Measurements from ENCODE around the gene AGO4.
A peak's percentile ranks its signal among the peaks of the same experiment; 100 is the strongest.
"Not testable (repeated sequence)": the region's sequence is repeated elsewhere in the genome, so short reads cannot be mapped to it uniquely, and the experiment has no call there.

AGO4 gene

DNA sequence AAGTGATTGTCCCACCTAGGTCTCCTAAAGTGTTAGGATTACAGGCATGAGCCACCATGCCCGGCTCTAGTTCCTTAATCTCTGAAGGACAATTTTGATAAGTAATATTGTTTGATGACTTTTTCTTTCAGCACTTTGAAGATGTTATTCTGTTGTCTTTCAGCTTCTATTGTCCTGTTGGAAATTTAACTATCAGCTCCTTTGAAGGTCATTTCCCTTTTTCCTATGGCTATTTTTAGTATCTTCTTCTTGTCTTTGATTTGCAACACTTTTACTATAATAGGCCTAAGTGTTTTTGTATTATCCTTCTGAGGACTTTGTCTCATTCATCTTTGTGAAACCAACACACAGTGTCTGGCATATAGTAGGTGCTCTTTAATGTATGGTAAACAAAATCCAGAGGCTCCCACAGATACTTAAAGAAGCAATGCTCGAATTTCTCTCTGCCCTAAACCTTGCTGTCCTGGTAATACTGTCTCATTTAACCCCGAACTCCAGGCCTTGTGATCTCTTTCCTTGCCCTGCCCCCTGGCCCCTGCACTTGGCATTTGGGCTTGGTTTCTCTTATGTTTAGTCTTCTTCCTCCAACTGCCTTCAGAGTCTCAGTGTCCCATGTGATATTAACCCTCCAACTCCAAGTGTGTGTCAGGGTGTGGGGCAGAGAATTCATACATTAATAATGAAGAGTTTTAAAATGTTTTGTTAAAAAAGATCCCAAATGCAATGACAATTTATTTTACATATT, 56.2 kb downstream of the AGO4 start:
- DNase-seq (ENCODE audit: low read depth, low spot score), result no peak

DNA sequence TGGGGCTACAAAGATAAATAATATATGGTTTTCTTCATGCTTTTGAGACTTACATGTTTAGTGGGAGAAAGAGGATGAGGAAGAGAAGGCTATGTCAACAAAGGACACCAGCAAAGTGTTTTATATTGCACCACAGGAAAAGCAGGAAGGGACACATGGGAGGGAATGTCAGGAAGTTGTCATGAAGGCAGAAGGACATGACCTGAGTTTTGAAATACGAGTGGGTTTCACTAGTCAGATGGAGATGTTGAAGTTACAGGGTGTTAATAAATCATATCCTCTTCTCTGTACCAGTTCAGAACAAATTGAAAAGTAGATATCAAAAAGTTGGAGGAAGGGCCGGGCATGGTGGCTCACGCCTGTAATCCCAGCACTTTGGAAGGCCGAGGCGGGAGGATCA, 57.0 kb downstream of the AGO4 start:
- no peak for DNase-seq (ENCODE audit: low read depth, low spot score)

DNA sequence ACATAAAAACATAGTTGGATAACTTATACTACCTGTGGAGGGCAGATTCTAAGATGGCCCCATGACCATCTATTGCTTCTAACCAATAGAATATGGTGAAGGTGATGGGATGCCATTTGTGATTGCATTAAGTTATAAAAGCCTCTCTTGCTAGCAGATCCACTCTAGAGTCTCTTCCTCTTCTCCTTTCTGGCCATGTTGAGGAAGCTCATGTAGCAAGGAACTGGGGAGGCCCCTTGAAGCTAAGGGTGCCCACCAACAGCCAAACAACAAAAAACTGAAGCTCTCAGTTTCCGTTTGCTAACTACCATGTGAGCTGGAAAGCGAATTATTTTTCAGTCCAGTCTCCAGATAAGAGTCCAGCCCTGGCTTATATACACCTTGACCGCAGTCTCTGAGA, 59.2 kb downstream of the AGO4 start:
- DNase-seq (ENCODE audit: low read depth, low spot score), result no peak

DNA sequence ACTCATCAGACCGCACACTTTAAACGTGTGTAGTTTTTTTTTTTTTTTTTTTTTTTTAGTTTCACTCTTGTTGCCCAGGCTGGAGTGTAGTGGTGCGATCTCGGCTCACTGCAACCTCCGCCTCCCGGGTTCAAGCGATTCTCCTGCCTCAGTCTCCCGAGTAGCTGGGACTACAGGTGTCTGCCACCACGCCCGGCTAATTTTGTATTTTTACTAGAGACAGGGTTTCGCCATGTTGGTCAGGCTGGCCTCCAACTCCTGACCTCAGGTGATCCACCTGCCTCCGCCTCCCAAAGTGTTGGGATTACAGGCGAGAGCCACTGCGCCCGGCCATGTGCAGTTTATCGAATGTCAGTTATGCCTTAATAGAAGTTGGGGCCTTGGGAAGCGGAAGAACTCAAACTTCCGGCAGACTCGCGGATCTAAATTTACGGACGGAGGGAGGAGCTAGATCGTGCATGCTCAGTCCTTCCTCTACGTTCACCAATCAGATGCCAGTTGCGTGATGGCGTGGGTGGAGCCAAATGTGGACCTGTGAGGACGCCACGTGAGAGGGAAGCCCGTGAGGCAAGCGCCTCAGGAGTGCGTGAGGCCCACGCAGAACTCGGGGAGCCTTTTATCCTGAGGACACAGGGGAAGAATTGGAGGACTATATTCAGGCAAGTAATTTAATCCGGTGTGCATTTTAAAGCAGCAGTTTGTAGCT, 61.6 kb downstream of the AGO4 start:
- not testable (repeated sequence) for DNase-seq (ENCODE audit: low read depth, low spot score)

DNA sequence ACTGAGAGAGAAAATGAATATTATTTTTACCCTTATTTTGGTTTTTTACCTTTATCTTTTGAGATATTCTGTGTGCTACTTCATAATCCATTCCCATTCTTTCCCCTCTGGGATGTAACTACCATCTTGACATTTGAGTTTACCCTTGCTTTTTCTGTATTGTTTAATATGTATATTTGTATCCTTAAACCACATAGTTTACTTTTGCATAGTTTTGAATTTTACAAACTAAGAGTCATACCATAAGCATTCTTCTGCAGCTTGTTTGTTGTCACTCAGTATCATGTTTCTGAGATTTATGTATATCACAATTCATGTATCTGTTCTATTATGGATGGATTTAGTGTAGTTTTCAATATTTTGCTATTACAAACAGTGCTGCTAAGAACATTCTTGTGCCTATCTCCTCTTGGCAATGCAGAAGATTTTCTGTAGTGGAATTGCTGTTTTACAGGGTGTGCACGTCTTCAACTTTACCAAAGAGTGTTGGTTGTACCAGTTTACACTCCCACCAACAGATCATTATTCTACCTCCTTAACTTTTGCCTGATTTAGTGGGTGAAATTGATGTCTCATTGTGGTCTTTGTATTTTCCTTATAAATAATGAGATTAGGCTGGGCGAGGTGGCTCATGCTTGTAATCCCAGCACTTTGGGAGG, 63.0 kb downstream of the AGO4 start:
- no peak for DNase-seq (ENCODE audit: low read depth, low spot score)

DNA sequence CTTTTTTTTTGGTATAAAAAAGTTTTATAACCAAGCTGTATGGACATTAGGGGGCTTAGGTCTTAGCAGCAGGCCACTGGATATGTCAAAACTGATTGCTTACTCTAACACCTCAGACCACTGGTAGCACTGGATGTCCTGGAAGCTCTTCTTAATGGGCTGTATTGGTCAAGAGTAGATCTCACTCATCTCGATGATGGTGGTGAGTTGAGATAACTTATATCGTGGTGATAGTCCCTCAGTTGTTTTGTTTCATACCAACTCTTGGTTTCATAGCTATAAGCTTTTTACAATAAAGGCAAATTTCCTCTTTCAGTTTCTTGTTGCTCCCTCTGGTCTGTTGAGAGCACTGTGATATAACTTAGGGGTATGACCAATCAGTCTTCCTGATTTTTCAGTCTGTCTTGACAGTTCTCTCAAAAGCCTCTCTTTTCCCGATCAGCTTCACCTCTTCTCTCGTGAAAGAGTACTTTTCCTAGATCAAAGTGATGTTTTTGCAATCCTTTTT, 65.5 kb downstream of the AGO4 start:
- DNase-seq (ENCODE audit: low read depth, low spot score), result no peak

DNA sequence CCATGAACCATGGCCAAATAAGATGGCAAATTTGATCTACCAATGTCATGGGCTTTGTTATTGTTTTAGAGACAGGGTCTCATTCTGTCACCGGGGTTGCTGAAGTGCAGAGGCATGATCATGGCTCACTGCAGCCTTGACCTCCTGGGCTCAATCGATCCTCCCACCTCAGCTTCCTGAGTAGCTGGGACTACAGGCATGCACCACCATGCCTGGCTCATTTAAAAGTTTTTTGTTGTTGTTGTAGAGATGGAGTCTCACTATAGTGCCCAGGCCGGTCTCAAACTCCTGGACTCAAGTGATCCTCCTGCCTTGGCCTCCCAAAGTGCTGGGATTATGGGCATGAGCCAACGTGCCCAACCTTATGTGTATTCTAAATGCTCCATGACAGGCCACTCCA, 66.3 kb downstream of the AGO4 start:
- not testable (repeated sequence) for DNase-seq (ENCODE audit: low read depth, low spot score)

DNA sequence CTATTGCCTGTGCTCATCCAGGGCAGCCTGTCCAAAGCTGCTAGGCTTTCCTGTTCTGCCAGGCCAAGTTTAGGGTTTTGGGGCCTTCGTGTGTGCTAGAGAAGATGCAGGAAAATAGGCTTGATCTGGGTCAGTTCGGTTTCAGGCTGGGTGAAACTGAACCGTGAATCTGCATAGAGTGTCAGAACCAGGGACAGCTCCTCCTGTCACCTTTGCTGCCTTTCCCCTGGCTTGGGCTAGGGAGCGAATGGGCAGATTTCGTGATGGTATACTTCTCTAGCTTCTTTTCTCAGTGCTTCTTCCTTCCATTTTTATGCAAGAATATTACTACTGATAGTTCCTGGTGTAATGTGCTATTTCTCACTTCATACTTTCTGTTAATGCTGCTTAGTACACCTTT, 69.2 kb downstream of the AGO4 start:
- no peak for DNase-seq (ENCODE audit: low read depth, low spot score)

DNA sequence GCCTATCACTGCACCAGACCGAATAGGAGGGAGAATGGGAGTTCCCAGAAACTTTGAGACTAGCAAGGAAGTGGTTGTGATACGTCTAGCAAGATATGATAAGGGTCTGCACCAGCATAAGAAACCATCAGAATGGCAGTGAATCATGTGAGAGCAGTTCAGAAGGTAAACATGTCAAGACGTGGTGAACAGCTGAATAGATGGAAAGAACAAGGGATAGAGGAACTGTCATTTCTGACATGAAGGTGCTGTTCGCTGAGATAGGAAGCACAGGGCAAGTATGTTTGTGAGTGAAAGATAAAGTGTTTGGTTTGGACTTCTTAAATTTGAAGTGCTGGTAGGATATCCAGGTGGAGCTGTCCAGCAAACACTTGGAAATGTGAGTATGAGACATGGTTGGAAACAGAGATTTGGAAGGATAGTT, 74.0 kb downstream of the AGO4 start:
- DNase-seq (ENCODE audit: low read depth, low spot score), result no peak

DNA sequence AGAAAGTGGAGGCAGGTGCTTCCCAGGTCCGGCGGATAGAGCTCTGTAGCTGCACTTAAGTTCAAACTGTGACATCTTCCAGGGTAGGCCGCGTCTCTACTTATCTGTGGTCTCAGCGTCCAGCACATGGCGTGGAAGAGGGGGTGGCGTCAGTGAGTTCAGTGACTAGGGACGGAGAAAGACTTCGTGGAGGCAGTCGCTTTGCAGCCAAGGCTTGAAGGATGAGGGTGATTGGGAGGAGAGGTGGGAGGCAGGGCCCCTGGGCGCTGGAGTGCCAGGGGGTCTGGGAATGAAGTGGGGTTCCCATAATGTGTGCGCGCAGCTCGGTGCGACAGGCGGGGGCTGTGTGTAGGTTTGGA, 74.7 kb downstream of the AGO4 start:
- no peak for DNase-seq (ENCODE audit: low read depth, low spot score)

DNA sequence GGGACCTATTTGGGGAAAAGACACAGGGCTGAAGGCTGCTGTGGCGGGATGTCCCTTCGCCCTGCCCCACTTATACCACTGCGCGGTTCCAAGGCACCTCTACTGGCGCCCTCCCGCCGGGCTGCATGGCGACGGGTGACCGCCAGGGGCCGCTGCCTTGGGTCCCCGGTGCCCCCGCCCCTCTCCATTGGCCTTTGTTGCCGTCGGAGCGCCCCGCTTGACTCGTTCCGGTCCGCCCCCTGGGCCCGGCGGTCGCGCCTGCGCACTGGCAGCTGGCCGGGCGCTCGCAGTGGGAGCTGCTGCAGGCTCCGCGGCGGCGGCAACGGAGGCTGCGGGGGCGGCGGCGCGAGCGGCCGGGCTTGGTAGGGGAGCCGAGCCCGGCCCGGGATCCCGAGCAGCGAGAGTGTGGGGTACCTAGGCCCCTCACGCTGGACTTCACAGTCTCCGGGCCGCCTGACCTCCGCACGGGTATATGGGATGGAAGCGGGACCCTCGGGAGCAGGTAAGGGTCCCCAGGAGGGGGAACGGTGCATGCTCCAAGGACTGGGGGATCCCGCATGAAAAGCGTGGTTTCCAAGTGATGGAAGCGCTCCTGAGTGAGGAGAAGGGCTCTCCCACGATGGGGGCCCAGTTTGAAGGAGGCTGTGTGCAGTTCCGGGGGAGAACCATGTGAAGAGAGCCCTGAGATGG, 75.3 kb downstream of the AGO4 start, which contains the start of gene AGO1:
AGO1 (plus strand) TSS at position 265 of the 690 bp plus-strand sequence; CDS start at position 478, 213 bp downstream.
- DNase-seq (ENCODE audit: low read depth, low spot score), result peak; percentile 43

DNA sequence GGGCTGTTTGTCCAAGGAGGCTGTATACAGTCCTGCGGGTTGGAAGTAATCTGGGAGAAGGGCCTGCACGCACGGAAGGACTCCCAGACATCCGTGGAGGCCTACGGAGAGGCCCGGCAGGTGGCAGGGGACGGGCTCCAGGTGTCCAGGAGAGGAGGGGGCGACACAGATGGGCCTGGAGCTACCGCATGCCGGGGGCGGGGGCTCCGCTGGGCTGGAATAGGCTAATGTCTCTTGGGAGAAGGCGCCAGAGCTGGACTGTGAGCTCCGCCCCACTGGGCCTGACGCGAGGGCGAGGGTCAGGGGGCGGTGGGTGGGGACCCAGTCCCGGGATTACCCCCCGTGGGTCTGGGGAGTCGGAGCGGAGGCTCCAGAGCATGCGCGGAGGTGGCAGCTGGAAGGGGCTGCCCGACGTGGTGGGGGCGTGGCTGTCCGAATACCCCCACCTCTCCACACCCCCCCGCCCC, 75.9 kb downstream of the AGO4 start:
- DNase-seq (ENCODE audit: low read depth, low spot score), result no peak

DNA sequence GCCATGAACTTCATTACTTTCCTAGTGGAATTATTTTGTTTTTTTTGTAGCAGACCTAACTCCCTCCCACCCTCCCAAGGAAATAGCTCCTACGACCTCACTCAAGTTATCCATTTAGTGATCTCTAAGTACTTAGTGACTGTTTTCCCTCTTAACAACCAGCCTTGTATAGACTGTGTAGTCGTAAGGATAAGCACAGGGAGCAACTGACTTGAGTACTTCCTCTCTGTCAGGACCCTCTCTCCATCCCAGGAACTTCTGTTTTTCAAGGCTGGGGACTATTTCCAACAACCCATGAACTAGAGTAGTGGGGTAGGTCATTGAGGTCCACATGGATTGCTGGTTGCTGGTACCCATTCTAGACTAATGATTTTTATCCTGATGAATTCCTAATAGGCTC, 77.1 kb downstream of the AGO4 start:
- DNase-seq (ENCODE audit: low read depth, low spot score), result no peak

DNA sequence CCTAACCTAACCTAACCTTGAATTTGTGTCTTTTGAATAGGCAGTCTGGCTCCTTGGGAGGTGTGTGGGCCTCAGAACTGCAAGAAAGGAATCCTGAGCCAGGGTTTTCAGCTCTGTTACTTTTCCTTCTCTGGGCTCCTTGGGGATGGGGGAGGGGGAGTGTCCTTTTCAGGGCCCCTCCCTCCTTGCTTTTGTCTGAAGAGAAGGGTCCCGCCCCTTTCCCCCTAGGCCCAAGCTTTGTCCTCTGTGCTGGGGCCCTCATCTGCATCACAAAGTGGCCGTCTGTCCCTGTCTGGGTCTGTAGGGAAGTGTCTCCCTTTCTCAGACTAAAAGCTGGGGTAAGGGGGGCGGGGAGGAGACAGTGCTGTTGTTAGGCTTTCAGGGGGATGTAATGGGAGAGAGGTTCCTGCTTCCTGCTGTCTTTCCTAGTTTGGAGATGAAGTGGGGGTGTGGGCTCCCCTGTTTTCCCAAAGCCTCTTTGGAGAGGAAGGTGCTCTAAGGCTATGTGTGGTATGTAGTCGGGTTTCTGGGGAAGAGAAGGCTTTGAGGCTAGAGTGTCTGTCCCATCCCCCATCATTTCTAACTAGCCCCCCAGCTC, 78.2 kb downstream of the AGO4 start:
- no peak for DNase-seq (ENCODE audit: low read depth, low spot score)

DNA sequence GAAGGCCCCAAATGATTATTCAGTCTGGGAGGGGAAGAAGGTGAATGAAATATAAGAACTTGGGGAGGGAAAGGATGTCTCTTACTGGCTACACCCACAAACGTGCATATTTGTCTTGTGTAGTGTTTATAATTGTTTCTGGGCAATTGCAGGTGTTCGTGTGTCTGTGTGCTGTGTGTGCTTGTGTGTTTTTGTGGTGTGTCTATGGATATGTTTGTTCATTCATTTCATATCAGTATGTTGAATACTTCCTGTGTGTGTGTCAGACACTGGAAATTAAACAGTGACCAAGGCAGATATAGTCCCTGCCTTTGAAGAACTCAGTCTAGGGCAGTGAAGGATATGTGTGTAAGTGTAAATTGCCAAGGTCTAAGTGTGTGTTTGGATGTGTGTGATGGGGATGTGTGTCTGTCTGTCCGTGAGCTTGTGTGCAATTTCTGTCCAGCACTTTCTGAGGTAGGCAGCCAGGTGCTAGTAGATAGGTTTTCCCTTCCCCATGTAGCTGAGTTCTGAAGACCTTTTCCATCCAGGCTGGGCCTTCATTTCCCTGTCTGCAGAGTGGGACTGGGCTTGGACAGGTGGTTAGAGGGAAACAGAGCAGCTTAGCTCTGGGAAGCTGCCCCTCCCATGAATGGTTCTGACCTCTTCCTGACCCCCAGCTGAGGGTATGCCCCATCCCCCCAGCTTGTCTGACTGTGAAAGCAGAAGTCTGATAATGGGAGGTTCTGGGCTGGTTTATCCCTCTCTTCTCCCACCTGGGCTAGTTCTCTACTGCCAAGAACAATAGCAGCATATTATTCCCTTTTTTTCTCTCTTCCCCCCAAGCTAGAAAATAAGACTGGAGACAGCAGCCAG, 79.0 kb downstream of the AGO4 start:
- no peak for DNase-seq (ENCODE audit: low read depth, low spot score)

DNA sequence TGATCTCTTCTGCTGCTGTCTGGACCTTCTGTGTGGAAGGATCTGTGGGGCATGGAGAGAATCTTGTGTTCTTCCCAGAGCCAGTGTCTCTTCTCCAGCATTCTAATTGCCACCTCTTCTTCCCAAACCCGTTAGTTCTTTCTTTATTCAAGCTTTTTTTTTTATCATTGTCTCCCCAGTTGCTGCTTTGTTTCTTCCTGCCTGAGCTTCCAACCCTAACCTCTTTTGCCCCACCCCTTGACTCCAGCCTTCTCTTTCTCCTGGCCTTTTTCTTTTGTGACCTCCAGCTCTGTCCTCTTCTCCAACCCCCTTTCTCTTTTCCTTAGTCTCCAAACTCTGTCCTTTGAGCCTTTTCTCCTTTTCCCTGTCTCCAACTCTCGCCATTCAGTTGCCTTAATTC, 79.7 kb downstream of the AGO4 start:
- no peak for DNase-seq (ENCODE audit: low read depth, low spot score)

DNA sequence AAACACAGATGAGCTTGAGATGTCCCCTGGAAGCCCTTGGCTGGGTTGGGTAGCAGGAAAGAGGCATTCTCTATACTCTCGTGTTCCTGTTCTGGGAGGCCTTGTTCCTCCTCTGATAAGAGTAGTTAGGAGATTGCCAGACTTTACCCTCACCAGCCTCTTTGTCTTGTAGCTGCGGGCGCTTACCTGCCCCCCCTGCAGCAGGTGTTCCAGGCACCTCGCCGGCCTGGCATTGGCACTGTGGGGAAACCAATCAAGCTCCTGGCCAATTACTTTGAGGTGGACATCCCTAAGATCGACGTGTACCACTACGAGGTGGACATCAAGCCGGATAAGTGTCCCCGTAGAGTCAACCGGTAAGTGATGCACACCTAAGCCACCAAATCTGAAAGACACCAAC, 80.4 kb downstream of the AGO4 start:
- DNase-seq (ENCODE audit: low read depth, low spot score), result no peak

DNA sequence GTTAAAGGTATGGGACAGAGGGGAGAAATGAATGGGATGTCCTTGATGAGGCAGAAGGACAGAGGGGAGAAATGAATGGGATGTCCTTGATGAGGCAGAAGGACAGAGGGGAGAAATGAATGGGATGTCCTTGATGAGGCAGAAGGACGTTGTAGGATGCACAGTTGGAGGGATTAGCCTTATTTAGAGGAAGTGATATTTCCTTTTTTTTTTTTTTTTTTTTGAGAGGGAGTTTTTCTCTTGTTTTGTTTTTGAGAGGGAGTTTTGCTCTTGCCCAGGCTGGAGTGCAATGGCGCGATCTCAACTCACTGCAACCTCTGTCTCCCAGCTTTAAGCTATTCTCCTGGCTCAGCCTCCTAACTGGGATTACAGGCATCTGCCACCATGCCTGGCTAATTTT, 81.2 kb downstream of the AGO4 start:
- DNase-seq (ENCODE audit: low read depth, low spot score), result not testable (repeated sequence)

DNA sequence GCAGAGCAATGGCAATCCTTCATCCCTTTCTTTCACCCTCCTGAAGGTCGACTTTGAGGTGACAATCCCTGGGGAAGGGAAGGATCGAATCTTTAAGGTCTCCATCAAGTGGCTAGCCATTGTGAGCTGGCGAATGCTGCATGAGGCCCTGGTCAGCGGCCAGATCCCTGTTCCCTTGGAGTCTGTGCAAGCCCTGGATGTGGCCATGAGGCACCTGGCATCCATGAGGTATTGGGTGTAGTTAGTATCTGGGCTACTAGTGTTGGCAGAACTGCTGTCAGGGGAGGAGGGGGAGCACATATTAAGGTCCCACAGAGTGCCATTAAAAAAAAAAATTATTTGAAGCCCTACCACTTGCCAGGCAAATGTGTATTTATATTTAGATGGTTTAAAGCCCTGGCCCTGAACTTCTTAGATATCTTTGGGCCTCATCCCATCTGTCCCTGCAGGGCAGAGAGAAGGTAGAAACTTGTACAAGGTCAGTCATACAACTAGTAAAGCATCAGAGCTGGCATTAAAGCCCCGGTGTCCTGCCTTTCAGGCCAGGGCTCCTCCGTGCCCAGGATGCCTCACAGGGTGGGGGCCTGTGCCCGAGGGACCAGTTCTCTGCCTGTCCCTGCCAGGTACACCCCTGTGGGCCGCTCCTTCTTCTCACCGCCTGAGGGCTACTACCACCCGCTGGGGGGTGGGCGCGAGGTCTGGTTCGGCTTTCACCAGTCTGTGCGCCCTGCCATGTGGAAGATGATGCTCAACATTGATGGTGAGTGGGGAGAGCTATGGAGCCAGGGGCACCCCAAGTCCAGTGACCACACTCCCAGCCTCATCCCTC, 85.4 kb downstream of the AGO4 start:
- DNase-seq (ENCODE audit: low read depth, low spot score), result no peak

DNA sequence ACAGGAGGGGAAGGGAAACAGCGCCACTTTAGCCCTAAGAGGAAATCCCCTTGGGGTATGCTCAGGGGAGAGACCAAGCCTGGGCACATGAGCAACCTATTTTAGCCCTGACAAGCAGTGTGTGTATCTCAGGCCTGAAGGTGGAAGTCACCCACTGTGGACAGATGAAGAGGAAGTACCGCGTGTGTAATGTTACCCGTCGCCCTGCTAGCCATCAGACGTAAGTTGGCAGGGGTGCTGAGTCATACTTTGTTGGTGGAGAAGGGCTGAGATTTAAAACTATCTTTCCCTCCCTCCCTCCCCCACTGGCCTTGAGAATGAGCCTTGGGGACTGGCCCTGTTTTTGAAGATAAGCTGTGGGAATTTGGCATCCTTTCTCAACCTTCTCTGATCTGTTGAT, 86.4 kb downstream of the AGO4 start:
- no peak for DNase-seq (ENCODE audit: low read depth, low spot score)

Measured in brain pericyte (primary cell).